Coronary artery (tissue), 2 donors: ENCODE measurements around the gene UBASH3A.

Experiments
- DNase-seq: peaks from one replicate; pipeline ENCODE4 v3.0.0-alpha.2; 2017; ENCODE audit warnings: low spot score
- H3K27ac ChIP-seq, 2 donors: fragments of 200-600 bp; sonication (generic); one replicate each; pipeline ENCODE4 v1.5.1; 2016 to 2019
- H3K4me3 ChIP-seq: fragments of 200-600 bp; sonication (generic); 2 replicates; pipeline ENCODE4 v1.5.1; 2016; ENCODE audit warnings: mild to moderate bottlenecking, moderate library complexity
- CTCF ChIP-seq: fragments of 200-600 bp; sonication (generic); IDR thresholded peaks from one replicate; pipeline ENCODE4 v1.5.1; 2019; ENCODE audit warnings: antibody characterized with exemption

Gene UBASH3A

DNA sequence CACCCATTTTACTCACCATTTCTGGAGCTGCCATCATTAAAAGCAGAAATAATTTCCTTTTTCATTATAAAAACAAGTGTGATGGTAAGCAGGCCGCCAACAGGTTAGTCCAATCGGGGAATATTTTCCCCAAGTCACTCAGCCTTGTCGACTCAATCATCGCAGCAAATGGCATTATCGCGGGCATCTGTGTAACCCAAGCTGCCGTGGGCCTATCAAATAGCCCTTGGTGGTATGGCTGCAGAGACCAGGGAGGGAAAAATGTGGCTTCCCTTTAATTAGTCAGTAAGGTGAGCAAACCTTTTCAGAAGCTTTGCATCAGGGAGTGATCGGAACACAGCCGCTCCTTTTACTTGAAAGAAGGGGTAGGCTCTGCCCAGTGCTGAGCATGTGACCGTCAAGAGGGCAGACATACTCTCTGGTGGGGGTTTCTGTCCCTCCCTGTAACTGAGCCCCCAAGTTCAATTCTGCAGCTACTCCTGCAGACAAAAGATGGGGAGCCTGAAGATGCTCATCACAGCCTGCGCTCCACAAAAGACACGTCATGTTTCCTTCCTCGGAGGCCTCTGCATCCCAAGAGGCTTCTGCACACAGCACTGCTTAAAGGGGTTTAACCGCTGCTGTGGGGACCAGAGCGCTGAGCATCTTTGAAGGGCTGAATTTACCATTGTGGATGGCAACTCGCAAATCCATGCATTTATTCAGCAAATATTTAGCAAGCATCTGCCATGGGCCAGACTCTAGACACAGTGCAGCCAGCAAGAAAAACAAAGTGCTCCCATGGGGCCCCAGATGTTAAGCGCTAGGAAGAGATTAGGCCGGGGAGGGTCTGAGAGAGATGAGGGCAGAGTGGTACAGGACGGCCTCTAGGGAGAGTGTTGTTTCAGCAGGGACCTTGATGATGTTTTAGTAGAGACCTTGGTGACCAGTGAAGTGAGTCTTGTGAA, 6.6 kb upstream of the UBASH3A start:
- TF ChIP-seq CTCF, result no peak
- Histone ChIP-seq H3K27ac (no peak overlapping the region), H3K4me3 (no peak overlapping the region)
- no peak for DNase-seq

- DNase-seq, result no peak
- no peak overlapping the region for H3K4me3 ChIP-seq
- no peak overlapping the region for H3K27ac ChIP-seq
- TF ChIP-seq CTCF, result no peak
Measured at GRCh38 chr21:42397746-42398394, 5.8 kb upstream of the UBASH3A start.

DNA sequence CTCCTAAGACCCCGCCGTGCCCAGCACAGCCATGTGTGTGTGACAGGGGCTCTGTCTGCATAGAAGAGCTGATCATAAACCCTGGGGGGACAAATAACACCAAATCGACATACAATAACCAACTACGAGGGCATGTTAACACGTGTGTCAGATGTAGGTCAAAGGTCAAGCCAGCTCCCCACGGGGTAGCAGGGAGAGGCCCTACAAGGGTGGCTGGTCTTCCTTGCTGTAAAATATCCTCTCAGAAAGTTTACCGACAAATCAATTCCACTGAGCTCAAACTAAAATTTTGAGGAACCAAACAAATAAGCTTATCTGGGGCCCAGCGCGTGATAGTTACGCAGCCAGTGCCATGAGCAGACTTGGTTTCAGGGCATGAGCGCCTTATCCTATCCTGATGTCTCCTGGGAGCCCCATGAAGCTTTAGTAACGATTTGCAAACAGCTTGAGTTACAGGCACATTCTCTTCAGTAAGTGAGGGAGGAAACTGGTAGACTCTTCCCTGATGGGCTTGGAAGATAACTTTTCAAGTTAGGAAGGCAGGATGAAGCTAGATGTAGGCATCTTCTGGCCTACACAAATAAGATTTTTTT, 5.2 kb upstream of the UBASH3A start:
- H3K27ac ChIP-seq, result no peak overlapping the region
- no peak for DNase-seq
- no peak overlapping the region for H3K4me3 ChIP-seq
- no peak for TF ChIP-seq CTCF

GRCh38 chr21:42400525-42400924, 3.2 kb upstream of the UBASH3A start:
- Histone ChIP-seq H3K27ac (no peak overlapping the region), H3K4me3 (no peak overlapping the region)
- no peak for TF ChIP-seq CTCF
- no peak for DNase-seq

GRCh38 chr21:42401154-42401553, 2.5 kb upstream of the UBASH3A start:
- no peak for DNase-seq
- Histone ChIP-seq H3K4me3 (no peak overlapping the region), H3K27ac (no peak overlapping the region)
- TF ChIP-seq CTCF, result no peak

DNA sequence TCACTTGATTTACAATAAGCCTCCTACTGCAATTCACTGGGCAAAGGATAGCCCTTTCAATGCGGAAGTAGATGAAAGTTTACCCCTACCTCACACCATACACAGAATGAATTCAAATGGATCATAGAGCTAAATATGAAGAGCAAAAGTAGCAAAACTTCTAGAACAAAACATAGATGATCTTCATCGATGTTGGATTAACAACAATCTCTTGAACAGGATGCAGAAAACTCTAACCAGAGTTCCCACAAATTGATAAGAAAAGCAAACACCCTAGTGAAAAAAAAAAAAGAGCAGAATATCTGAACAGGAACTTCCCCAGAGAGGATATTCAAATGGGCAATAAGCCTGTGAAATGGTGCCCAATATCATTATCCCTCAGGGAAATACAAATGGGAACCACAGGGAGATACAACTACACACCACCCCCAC, 1.9 kb upstream of the UBASH3A start:
- no peak for DNase-seq
- no peak for TF ChIP-seq CTCF
- Histone ChIP-seq H3K4me3 (no peak overlapping the region), H3K27ac (no peak overlapping the region)
